ENCODE measurements around the gene MYOM3.

Gene MYOM3

DNA sequence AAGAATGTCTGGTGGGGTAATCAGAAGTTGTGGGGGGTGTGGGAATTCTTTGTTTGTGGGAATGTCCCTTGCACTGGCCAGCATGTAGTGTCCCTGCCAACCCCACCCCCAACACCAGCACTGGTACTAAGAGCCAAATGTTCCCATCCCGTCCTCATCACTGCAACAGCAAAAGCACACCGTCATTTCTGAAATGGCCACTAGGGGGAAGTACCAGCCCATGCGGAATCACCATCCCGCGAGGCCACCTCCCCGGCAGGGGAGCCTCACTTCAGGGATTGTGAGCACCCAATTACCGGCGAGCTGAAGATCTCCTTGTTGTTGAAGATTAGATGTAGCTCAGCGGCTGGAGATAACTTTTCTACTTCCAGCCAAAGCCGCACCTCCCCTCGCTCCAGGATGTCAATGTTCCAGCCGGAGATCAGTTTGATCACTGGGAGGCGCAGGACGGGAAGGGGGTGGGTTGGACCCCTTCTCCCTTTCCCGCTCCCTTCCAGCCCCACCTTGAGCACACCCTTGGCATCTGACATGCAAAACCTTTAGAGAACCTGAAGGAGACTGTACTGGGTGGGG, 41.0 kb downstream of the MYOM3 start:
- H3K4ac ChIP-seq (ENCODE audit: low read depth in 1 of 2, low read length in 2 of 2), result no peak overlapping the region
- no peak overlapping the region for H2BK120ac ChIP-seq (ENCODE audit: low read depth, low read length)
- 28% methylated on average over 15 of the region's 15 CpGs for WGBS
- H3K4me2 ChIP-seq (ENCODE audit: low read length, poor library complexity, severe bottlenecking), result peak overlapping the region; percentile 24
- peaks cover 15 to 17% of the 10 kb centered on the region in 2 experiments for H3K27me3 ChIP-seq (ENCODE audit: control insufficient read depth in 1 of 2, insufficient read depth in 1 of 2, low read length in 2 of 2)
- H3K79me1 ChIP-seq (replicated peaks; ENCODE audit: low read length, poor library complexity, severe bottlenecking), result no peaks in the 10 kb centered on the region
- no peaks in the 10 kb centered on the region for H3K36me3 ChIP-seq (ENCODE audit: control insufficient read depth in 1 of 2, insufficient read depth in 2 of 2, low read depth in 1 of 2, low read length in 2 of 2)
- H3K4me3 ChIP-seq (ENCODE audit: insufficient read depth in 1 of 2, low read depth in 1 of 2, low read length in 2 of 2), result no peak overlapping the region
- H2AFZ ChIP-seq (ENCODE audit: low read depth, low read length), result no peak overlapping the region
- no peak overlapping the region for H4K91ac ChIP-seq (ENCODE audit: low read length)
- no peak overlapping the region for H2BK12ac ChIP-seq (ENCODE audit: low read length in 2 of 2)
- no peaks in the 10 kb centered on the region for H3K9me3 ChIP-seq (ENCODE audit: control insufficient read depth, low read length)
- peak overlapping the region in 1 of 2 experiments; percentile 32 for H3K18ac ChIP-seq (ENCODE audit: low read depth in 1 of 2, low read length in 2 of 2)
- H4K8ac ChIP-seq (ENCODE audit: low read length), result no peak overlapping the region
- H3K27ac ChIP-seq (ENCODE audit: low read length, poor library complexity, severe bottlenecking), result no peak overlapping the region
- peaks cover 4% of the 10 kb centered on the region for H3K4me1 ChIP-seq (ENCODE audit: control insufficient read depth, insufficient read depth, low read depth, low read length)
- H3K9ac ChIP-seq (ENCODE audit: low read length), result peak overlapping the region; percentile 30
- DNase-seq, result peak; percentile 79
- no peak overlapping the region for H2BK15ac ChIP-seq (ENCODE audit: low read depth, poor library complexity, severe bottlenecking)
- no peak overlapping the region for H3K23ac ChIP-seq (ENCODE audit: low read length in 2 of 2)
- H2AK5ac ChIP-seq (ENCODE audit: low read length, severe bottlenecking), result no peak overlapping the region
- no peak overlapping the region for H2BK5ac ChIP-seq (ENCODE audit: low read depth, low read length, poor library complexity, severe bottlenecking)
- H3K14ac ChIP-seq (ENCODE audit: low read length in 2 of 2), result no peak overlapping the region

DNA sequence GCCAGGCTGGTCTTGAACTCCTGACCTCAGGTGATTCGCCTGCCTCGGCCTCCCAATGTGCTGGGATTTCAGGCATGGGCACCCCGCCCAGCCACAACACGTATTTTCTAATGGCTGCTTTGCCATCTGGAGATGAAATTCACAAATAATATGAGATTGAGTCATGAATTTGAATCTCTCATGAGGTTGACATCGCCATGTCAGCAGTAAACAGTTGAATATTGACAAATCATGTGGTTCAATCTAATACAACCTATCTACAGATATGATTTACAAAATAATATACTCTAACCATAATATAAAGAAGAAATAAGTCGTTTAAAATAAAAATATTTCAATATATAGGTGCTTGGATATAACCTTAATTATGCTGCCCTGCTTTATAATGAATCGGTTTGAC, 42.1 kb downstream of the MYOM3 start:
- H3K36me3 ChIP-seq (ENCODE audit: control insufficient read depth in 1 of 2, insufficient read depth in 2 of 2, low read depth in 1 of 2, low read length in 2 of 2), result no peaks in the 10 kb centered on the region
- no peak overlapping the region for H3K4me3 ChIP-seq (ENCODE audit: insufficient read depth in 1 of 2, low read depth in 1 of 2, low read length in 2 of 2)
- H4K91ac ChIP-seq (ENCODE audit: low read length), result no peak overlapping the region
- H4K8ac ChIP-seq (ENCODE audit: low read length), result no peak overlapping the region
- DNase-seq, result no peak
- H2BK12ac ChIP-seq (ENCODE audit: low read length in 2 of 2), result no peak overlapping the region
- no peak overlapping the region for H2BK15ac ChIP-seq (ENCODE audit: low read depth, poor library complexity, severe bottlenecking)
- H2BK5ac ChIP-seq (ENCODE audit: low read depth, low read length, poor library complexity, severe bottlenecking), result no peak overlapping the region
- no peak overlapping the region for H2AFZ ChIP-seq (ENCODE audit: low read depth, low read length)
- H3K79me1 ChIP-seq (replicated peaks; ENCODE audit: low read length, poor library complexity, severe bottlenecking), result no peaks in the 10 kb centered on the region
- H3K23ac ChIP-seq (ENCODE audit: low read length in 2 of 2), result no peak overlapping the region
- no peak overlapping the region for H2AK5ac ChIP-seq (ENCODE audit: low read length, severe bottlenecking)
- H3K4ac ChIP-seq (ENCODE audit: low read depth in 1 of 2, low read length in 2 of 2), result no peak overlapping the region
- H3K4me1 ChIP-seq (ENCODE audit: control insufficient read depth, insufficient read depth, low read depth, low read length), result peaks cover 4% of the 10 kb centered on the region
- H3K18ac ChIP-seq (ENCODE audit: low read depth in 1 of 2, low read length in 2 of 2), result no peak overlapping the region
- no peak overlapping the region for H3K4me2 ChIP-seq (ENCODE audit: low read length, poor library complexity, severe bottlenecking)
- no peak overlapping the region for H3K27ac ChIP-seq (ENCODE audit: low read length, poor library complexity, severe bottlenecking)
- H3K14ac ChIP-seq (ENCODE audit: low read length in 2 of 2), result no peak overlapping the region
- H3K27me3 ChIP-seq (ENCODE audit: control insufficient read depth in 1 of 2, insufficient read depth in 1 of 2, low read length in 2 of 2), result peaks cover 20 to 23% of the 10 kb centered on the region in 2 experiments
- WGBS, result 93% methylated on average over 5 of the region's 7 CpGs
- H2BK120ac ChIP-seq (ENCODE audit: low read depth, low read length), result no peak overlapping the region
- H3K9ac ChIP-seq (ENCODE audit: low read length), result no peak overlapping the region
- no peaks in the 10 kb centered on the region for H3K9me3 ChIP-seq (ENCODE audit: control insufficient read depth, low read length)

GRCh38 chr1:24067978-24068377, 44.0 kb downstream of the MYOM3 start:
- WGBS, result 90% methylated on average over 12 of the region's 12 CpGs
- Histone ChIP-seq H2BK15ac (ENCODE audit: low read depth, poor library complexity, severe bottlenecking) (no peak overlapping the region), H3K27me3 (ENCODE audit: control insufficient read depth in 1 of 2, insufficient read depth in 1 of 2, low read length in 2 of 2) (peaks cover 32 to 36% of the 10 kb centered on the region in 2 experiments), H4K91ac (ENCODE audit: low read length) (no peak overlapping the region), H2BK12ac (ENCODE audit: low read length in 2 of 2) (no peak overlapping the region), H2BK120ac (ENCODE audit: low read depth, low read length) (no peak overlapping the region), H3K4ac (ENCODE audit: low read depth in 1 of 2, low read length in 2 of 2) (no peak overlapping the region), H3K27ac (ENCODE audit: low read length, poor library complexity, severe bottlenecking) (no peak overlapping the region), H3K9me3 (ENCODE audit: control insufficient read depth, low read length) (peaks cover 2% of the 10 kb centered on the region), H3K4me2 (ENCODE audit: low read length, poor library complexity, severe bottlenecking) (no peak overlapping the region), H3K36me3 (ENCODE audit: control insufficient read depth in 1 of 2, insufficient read depth in 2 of 2, low read depth in 1 of 2, low read length in 2 of 2) (no peaks in the 10 kb centered on the region), H4K8ac (ENCODE audit: low read length) (no peak overlapping the region), H3K4me3 (ENCODE audit: insufficient read depth in 1 of 2, low read depth in 1 of 2, low read length in 2 of 2) (no peak overlapping the region), H2AK5ac (ENCODE audit: low read length, severe bottlenecking) (no peak overlapping the region), H3K23ac (ENCODE audit: low read length in 2 of 2) (no peak overlapping the region), H3K79me1 (replicated peaks; ENCODE audit: low read length, poor library complexity, severe bottlenecking) (no peaks in the 10 kb centered on the region), H3K18ac (ENCODE audit: low read depth in 1 of 2, low read length in 2 of 2) (no peak overlapping the region), H3K14ac (ENCODE audit: low read length in 2 of 2) (no peak overlapping the region), H2BK5ac (ENCODE audit: low read depth, low read length, poor library complexity, severe bottlenecking) (no peak overlapping the region), H3K4me1 (ENCODE audit: control insufficient read depth, insufficient read depth, low read depth, low read length) (peaks cover 4% of the 10 kb centered on the region), H2AFZ (ENCODE audit: low read depth, low read length) (no peak overlapping the region), H3K9ac (ENCODE audit: low read length) (no peak overlapping the region)
- DNase-seq, result no peak

- WGBS, result 88% methylated on average over 7 of the region's 7 CpGs
- Histone ChIP-seq H3K4me1 (ENCODE audit: control insufficient read depth, insufficient read depth, low read depth, low read length) (no peaks in the 10 kb centered on the region), H3K18ac (ENCODE audit: low read depth in 1 of 2, low read length in 2 of 2) (no peak overlapping the region), H3K79me1 (replicated peaks; ENCODE audit: low read length, poor library complexity, severe bottlenecking) (no peaks in the 10 kb centered on the region), H3K4me3 (ENCODE audit: insufficient read depth in 1 of 2, low read depth in 1 of 2, low read length in 2 of 2) (no peak overlapping the region), H3K9me3 (ENCODE audit: control insufficient read depth, low read length) (peaks cover 14% of the 10 kb centered on the region), H3K4me2 (ENCODE audit: low read length, poor library complexity, severe bottlenecking) (no peak overlapping the region), H4K91ac (ENCODE audit: low read length) (no peak overlapping the region), H3K23ac (ENCODE audit: low read length in 2 of 2) (no peak overlapping the region), H3K27me3 (ENCODE audit: control insufficient read depth in 1 of 2, insufficient read depth in 1 of 2, low read length in 2 of 2) (peaks cover 27 to 39% of the 10 kb centered on the region in 2 experiments), H2AK5ac (ENCODE audit: low read length, severe bottlenecking) (no peak overlapping the region), H3K9ac (ENCODE audit: low read length) (no peak overlapping the region), H2BK12ac (ENCODE audit: low read length in 2 of 2) (no peak overlapping the region), H2BK5ac (ENCODE audit: low read depth, low read length, poor library complexity, severe bottlenecking) (no peak overlapping the region), H2AFZ (ENCODE audit: low read depth, low read length) (no peak overlapping the region), H3K36me3 (ENCODE audit: control insufficient read depth in 1 of 2, insufficient read depth in 2 of 2, low read depth in 1 of 2, low read length in 2 of 2) (no peaks in the 10 kb centered on the region), H4K8ac (ENCODE audit: low read length) (no peak overlapping the region), H2BK15ac (ENCODE audit: low read depth, poor library complexity, severe bottlenecking) (no peak overlapping the region), H3K4ac (ENCODE audit: low read depth in 1 of 2, low read length in 2 of 2) (no peak overlapping the region), H3K14ac (ENCODE audit: low read length in 2 of 2) (no peak overlapping the region), H2BK120ac (ENCODE audit: low read depth, low read length) (no peak overlapping the region), H3K27ac (ENCODE audit: low read length, poor library complexity, severe bottlenecking) (no peak overlapping the region)
- no peak for DNase-seq
Measured at GRCh38 chr1:24065304-24065703, 46.6 kb downstream of the MYOM3 start.
